SK-N-SH treated with all-trans-retinoic acid at 6 μM for 48 hours (cell line): ENCODE measurements around the gene SOHLH2.

Experiments used
- CSDC2 ChIP-seq: fragments of 250-450 bp; sonication (Bioruptor Pico); IDR thresholded peaks from 2 replicates; pipeline ENCODE4 v1.5.0; 2020; ENCODE audit warnings: mild to moderate bottlenecking, moderate library complexity
- CSRNP3 ChIP-seq: fragments of 250-450 bp; sonication (Bioruptor Pico); IDR thresholded peaks from 2 replicates; pipeline ENCODE4 v1.5.1; 2021; ENCODE audit warnings: mild to moderate bottlenecking, moderate library complexity
- ISL1 ChIP-seq: fragments of 250-450 bp; sonication (Bioruptor Pico); IDR thresholded peaks from 2 replicates; pipeline ENCODE4 v2.1.2; 2022; ENCODE audit warnings: mild to moderate bottlenecking, moderate library complexity
- OSR1 ChIP-seq: fragments of 250-450 bp; sonication (Bioruptor Pico); IDR thresholded peaks from 2 replicates; pipeline ENCODE4 v1.8.0; 2022; ENCODE audit warnings: moderate library complexity, mild to moderate bottlenecking, inconsistent platforms
- PATZ1 ChIP-seq: fragments of 250-450 bp; sonication (Bioruptor Pico); IDR thresholded peaks from 2 replicates; pipeline ENCODE4 v1.8.0; 2020; ENCODE audit warnings: mild to moderate bottlenecking, moderate library complexity, borderline replicate concordance
- PPARA ChIP-seq: fragments of 250-450 bp; sonication (Bioruptor Pico); IDR thresholded peaks from 2 replicates; pipeline ENCODE4 v1.5.0; 2020; ENCODE audit warnings: mild to moderate bottlenecking, borderline replicate concordance
- SNAI2 ChIP-seq: fragments of 250-450 bp; sonication (Bioruptor Pico); IDR thresholded peaks from 2 replicates; pipeline ENCODE4 v1.5.0; 2020; ENCODE audit warnings: mild to moderate bottlenecking, moderate library complexity
- TOX ChIP-seq: fragments of 250-450 bp; sonication (Bioruptor Pico); IDR thresholded peaks from 2 replicates; pipeline ENCODE4 v1.8.0; 2021; ENCODE audit warnings: mild to moderate bottlenecking, moderate library complexity, borderline replicate concordance
- ZC3H10 ChIP-seq: fragments of 250-450 bp; sonication (Bioruptor Pico); IDR thresholded peaks from 2 replicates; pipeline ENCODE4 v1.5.1; 2021; ENCODE audit warnings: mild to moderate bottlenecking, moderate library complexity
- ZFP30 ChIP-seq: fragments of 450-650 bp; formaldehyde crosslinking; IDR thresholded peaks from 2 replicates; pipeline ENCODE4 v1.5.0; 2022; ENCODE audit warnings: mild to moderate bottlenecking, moderate library complexity
- ZNF565 ChIP-seq: fragments of 450-650 bp; formaldehyde crosslinking; conservative IDR thresholded peaks from 2 replicates; pipeline ENCODE4 v1.5.0; 2020; ENCODE audit warnings: low read depth, mild to moderate bottlenecking, moderate library complexity
- ZNF8 ChIP-seq: fragments of 450-650 bp; formaldehyde crosslinking; IDR thresholded peaks from 2 replicates; pipeline ENCODE4 v1.5.0; 2020; ENCODE audit warnings: mild to moderate bottlenecking, moderate library complexity

GRCh38 chr13:36244073-36244472 is 29.7 kb upstream of the SOHLH2 start:
- no peak for TF ChIP-seq PATZ1 (CRISPR knock-in tag)
- no peak for TF ChIP-seq PPARA (CRISPR knock-in tag)
- no peak for TF ChIP-seq ZNF8 (CRISPR knock-in tag)
- no peak for TF ChIP-seq ZFP30 (CRISPR knock-in tag)
- no peak for TF ChIP-seq SNAI2
- TF ChIP-seq OSR1, result no peak
- no peak for TF ChIP-seq ISL1 (CRISPR knock-in tag)
- no peak for TF ChIP-seq ZNF565 (CRISPR knock-in tag)
- no peak for TF ChIP-seq CSRNP3 (CRISPR knock-in tag)
- TF ChIP-seq ZC3H10, result no peak
- TF ChIP-seq TOX (CRISPR knock-in tag), result no peak
- no peak for TF ChIP-seq CSDC2
